OCI-LY7 (cell line): ENCODE measurements around the gene RPL27.

Experiments
- CTCF ChIP-seq: fragments of 200-600 bp; sonication (generic); conservative IDR thresholded peaks from 2 replicates; pipeline ENCODE4 v1.5.1; 2014; ENCODE audit warnings: mild to moderate bottlenecking, antibody characterized with exemption, low read length, moderate library complexity, mixed read lengths
- EZH2phosphoT487 ChIP-seq: fragments of 200-600 bp; sonication (generic); IDR thresholded peaks from 2 replicates; pipeline ENCODE4 v1.6.1; 2018; ENCODE audit warnings: low read depth, borderline replicate concordance, mild to moderate bottlenecking, mixed run types, antibody characterized with exemption, low read length, moderate library complexity, mixed read lengths

- no peak for TF ChIP-seq CTCF
- no peak for TF ChIP-seq EZH2phosphoT487
These were observed 15.1 kb downstream of the RPL27 start for GRCh38 chr17:43013296-43013695.
